GM19328 (cell line): ENCODE measurements around the gene JAG2.

Experiments
- ATAC-seq: cut with Tn5 transposase; IDR thresholded peaks from one replicate; pipeline ENCODE4 v1.9.1; 2021; ENCODE audit warnings: mild to moderate bottlenecking, moderate library complexity; ENCODE audit not compliant: unreplicated experiment

JAG2 gene

GRCh38 chr14:105141486-105142281 is 26.9 kb downstream of the JAG2 start:
- no peak for ATAC-seq

- no peak for ATAC-seq
These were observed 27.6 kb downstream of the JAG2 start for GRCh38 chr14:105141026-105141425.

- ATAC-seq, result no peak
These were observed 28.0 kb downstream of the JAG2 start for GRCh38 chr14:105140581-105140980.

GRCh38 chr14:105139831-105140239 is 28.7 kb downstream of the JAG2 start:
- no peak for ATAC-seq

- no peak for ATAC-seq
These were observed 29.3 kb downstream of the JAG2 start for GRCh38 chr14:105139212-105139825.

- no peak for ATAC-seq
These were observed 29.9 kb downstream of the JAG2 start for GRCh38 chr14:105138551-105139111.

- ATAC-seq, result no peak
These were observed 30.5 kb downstream of the JAG2 start for GRCh38 chr14:105138021-105138541.

GRCh38 chr14:105137481-105138020 is 31.0 kb downstream of the JAG2 start:
- ATAC-seq, result no peak

GRCh38 chr14:105136401-105137322 is 31.9 kb downstream of the JAG2 start:
- ATAC-seq, result no peak

GRCh38 chr14:105135700-105136395 is 32.7 kb downstream of the JAG2 start:
- ATAC-seq, result no peak

GRCh38 chr14:105132921-105133654 is 35.5 kb downstream of the JAG2 start:
- ATAC-seq, result no peak

GRCh38 chr14:105131241-105131640 is 37.3 kb downstream of the JAG2 start:
- ATAC-seq, result no peak

GRCh38 chr14:105128059-105128458 is 40.5 kb downstream of the JAG2 start:
- ATAC-seq, result no peak

GRCh38 chr14:105126981-105127329 is 41.6 kb downstream of the JAG2 start:
- ATAC-seq, result no peak

- no peak for ATAC-seq
These were observed 42.2 kb downstream of the JAG2 start for GRCh38 chr14:105126126-105126980.

GRCh38 chr14:105124823-105125222 is 43.8 kb downstream of the JAG2 start:
- ATAC-seq, result no peak

- ATAC-seq, result no peak
These were observed 44.4 kb downstream of the JAG2 start for GRCh38 chr14:105123981-105124765.
